22Rv1 (cell line): Measurements from ENCODE around the gene INSYN2B.

Source experiments
- ZFX ChIP-seq: fragments of 450-650 bp; IDR thresholded peaks from 2 replicates; pipeline ENCODE4 v1.6.1; 2017; ENCODE audit warnings: antibody characterized with exemption, borderline replicate concordance
- TF ChIP-seq, protein P1 (sequence below): fragments of 450-650 bp; IDR thresholded peaks from 2 replicates; pipeline ENCODE4 v1.5.1; 2017; ENCODE audit warnings: mild to moderate bottlenecking

- TF ChIP-seq, protein P1, sequence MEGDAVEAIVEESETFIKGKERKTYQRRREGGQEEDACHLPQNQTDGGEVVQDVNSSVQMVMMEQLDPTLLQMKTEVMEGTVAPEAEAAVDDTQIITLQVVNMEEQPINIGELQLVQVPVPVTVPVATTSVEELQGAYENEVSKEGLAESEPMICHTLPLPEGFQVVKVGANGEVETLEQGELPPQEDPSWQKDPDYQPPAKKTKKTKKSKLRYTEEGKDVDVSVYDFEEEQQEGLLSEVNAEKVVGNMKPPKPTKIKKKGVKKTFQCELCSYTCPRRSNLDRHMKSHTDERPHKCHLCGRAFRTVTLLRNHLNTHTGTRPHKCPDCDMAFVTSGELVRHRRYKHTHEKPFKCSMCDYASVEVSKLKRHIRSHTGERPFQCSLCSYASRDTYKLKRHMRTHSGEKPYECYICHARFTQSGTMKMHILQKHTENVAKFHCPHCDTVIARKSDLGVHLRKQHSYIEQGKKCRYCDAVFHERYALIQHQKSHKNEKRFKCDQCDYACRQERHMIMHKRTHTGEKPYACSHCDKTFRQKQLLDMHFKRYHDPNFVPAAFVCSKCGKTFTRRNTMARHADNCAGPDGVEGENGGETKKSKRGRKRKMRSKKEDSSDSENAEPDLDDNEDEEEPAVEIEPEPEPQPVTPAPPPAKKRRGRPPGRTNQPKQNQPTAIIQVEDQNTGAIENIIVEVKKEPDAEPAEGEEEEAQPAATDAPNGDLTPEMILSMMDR, result no peak
- no peak for TF ChIP-seq ZFX
Measured at GRCh38 chr5:169874621-169875020, 105.7 kb downstream of the INSYN2B start.
